HG03103 (cell line): ENCODE results near the gene TENM4.
"Not testable (repeated sequence)": the region's sequence is repeated elsewhere in the genome, so short reads cannot be mapped to it uniquely, and the experiment has no call there.

ENCODE experiments used
- ATAC-seq: cut with Tn5 transposase; IDR thresholded peaks from one replicate; pipeline ENCODE4 v1.9.1; 2021; ENCODE audit warnings: low read depth; ENCODE audit not compliant: unreplicated experiment

The TENM4 gene

DNA sequence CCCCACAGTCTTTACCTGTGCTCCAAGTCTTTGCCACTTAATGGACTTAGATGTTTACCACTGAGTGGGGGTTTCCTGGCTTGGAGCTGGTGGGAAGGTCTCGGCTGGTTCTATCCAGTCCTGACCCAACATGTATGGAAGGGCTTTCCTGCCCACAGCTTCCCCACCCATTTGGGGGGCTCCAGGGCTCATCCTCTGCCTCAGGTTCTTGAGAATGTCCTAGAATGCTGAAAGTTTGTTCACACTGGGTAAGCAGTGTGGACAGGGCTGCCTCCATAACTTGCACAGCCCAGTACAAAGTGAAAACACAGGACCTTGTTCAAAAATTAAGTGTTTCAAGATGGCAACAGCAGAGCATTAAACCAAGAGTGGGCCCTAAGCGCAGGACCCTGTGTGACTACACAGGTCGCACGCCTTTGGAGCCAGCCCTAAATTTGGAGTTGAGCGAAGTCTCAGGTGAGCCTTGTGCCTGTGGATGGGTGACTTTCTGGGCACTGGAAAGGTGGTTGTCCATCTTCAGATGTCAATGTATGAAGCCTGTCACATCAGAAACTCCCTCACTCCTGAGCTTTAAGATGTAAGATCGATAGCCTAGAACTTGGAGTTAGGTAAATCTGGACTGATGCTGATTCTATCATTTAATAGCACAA lies 793.4 kb downstream of the TENM4 start:
- no peak for ATAC-seq

DNA sequence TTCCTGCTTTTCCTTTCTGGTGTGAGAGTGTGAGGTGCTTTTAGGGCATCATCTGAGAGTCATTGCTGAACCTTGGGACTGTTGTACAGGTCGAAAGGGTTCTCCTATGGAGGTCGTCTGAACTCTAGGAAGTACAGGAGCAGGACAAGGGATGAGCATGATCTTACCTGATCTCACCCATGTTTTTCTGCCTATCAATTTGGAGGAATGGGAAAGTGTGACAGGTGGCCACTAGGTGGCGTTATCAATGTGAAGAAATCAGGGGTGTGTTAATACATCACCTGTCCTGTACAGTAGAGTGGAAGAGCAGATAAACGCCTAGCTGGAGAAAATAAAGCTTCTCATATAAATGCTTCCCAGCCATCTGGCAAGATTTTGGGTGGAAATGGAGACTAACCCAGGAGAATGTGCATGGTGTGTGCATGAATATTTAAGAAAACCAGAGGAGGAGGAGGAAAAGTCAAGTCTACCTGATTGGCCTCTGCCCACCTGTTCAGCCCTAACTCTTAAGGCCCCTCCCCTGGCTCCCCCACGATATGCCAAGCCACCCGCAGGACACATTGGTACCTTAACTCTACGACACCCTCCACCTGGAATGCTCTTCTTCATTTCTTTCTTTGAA lies 794.2 kb downstream of the TENM4 start:
- no peak for ATAC-seq

DNA sequence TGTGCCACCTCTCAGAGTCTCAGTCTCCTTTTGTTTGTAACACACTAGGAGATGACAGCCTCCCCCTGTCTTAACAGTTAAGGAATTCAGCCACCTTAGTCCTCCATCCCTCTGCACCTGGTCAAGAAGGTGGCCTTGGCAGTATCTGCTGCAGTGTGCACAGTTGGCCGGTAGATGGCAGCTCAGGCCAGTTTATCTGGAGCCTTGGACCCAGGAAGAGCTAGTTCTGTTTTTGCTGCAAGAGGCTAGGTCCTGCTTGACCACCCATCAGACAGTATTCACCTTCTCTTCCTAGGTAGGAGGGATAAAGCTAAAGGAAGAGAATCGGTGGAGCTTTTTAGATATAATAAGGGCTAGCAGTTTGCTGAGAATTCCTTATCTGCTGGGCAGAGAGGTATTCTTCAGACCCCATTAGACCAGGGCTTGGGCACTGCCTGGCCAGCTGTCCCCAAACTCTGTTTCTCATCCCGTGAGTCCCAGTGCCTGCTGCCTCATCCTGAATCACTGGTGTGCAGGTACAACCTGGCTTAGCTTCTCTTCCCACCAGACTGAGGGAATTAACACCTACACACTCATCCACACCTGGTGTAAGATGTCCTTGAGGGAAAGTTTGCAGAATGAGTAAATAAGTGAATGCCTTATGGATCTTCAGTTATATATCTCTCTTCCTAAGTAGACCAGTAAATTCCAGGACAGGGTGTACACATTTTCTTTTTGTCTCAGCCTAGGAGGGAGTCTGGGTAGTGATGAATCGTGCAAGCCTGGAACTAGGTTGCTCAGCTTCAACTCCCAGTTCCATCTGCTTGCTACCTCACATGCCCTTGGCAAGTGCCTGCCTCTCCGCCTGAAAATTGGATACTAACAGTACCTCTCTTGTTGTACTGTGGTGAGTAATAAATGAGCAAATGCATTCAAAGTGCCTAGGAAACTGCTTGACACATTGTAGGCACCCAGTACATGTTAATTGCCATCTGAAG lies 795.3 kb downstream of the TENM4 start:
- ATAC-seq: peak; percentile 72

- ATAC-seq: no peak
Measured at GRCh38 chr11:78643676-78644056, 797.2 kb downstream of the TENM4 start.

DNA sequence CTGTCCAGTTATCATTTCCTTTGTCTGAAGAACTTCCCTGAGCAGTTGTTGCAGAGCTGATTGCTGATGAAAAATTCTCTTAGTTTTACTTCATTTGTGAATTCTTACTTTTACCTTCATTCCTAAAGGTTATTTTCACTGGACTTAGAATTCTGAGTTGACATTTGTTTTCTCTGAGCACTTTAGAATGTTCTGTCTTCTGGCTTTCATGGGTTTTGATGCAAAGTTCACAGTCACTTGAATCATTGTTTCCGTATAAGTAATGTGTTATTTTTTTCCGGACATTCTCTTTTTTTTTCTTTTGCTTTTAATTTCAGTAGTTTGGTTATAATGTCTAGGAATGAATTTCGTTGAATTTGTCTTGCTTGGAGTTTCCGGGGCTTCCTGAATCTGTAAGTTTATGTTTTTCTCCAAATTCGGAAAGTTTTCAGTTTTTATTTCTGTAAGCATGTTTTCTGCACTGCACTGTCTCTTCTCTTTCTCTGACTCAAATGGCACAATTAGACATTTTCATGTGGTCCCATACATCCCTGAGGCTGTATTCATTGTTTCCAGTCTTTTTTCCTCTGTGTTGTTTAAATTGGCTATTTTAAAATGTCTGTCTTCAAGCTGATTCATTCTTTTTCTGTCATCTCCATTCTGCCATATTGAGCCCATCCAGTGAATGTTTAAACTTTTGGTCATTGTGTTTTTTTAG lies 797.7 kb downstream of the TENM4 start:
- ATAC-seq: no peak

DNA sequence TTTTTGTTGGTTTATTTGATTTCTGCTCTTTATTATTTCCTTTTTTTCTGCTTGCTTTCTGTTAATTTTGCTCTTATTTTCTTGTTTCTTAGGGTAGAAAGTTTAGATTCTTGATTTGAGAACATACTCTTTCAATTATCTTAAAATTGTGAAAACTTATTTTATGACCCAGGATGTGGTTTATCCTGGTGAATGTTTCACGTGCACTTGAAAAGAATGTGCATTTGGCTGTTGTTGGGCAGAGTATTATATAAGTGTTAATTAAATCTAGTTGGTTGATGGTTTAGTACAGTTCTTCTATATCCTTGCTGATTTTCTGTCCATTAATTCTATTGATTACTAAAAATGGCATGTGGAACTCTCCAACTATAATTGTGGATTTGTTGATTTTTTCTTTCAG lies 799.3 kb downstream of the TENM4 start:
- ATAC-seq: no peak

DNA sequence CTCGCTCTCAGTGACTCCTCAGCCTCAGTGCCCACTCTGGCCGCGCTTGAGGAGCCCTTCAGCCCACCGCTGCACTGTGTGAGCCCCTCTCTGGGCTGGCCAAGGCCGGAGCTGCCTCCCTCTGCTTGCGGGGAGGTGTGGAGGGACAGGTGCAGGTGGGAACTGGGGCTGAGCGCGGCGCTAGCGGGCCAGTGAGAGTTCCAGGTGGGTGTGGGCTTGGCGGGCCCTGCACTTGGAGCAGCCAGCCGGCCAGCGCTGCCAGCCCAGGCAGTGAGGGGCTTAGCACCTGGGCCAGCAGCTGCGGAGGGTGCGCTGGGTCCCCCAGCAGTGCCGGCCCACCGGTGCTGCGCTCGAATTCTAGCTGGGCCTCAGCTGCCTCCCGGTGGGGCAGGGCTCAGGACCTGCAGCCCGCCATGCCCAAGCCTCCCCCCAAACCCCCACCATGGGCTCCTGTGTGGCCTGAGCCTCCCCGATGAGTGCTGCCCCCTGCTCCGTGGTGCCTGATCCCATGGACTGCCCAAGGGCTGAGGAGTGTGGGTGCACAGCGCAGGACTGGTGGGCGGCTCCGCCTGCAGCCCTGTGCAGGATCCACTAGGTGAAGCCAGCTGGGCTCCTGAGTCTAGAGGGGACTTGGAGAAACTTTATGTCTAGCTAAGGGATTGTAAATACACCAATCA lies 802.0 kb downstream of the TENM4 start:
- no peak for ATAC-seq

- ATAC-seq: not testable (repeated sequence)
Measured at GRCh38 chr11:78637527-78637926, 803.3 kb downstream of the TENM4 start.

- ATAC-seq: no peak
Measured at GRCh38 chr11:78635814-78636506, 804.9 kb downstream of the TENM4 start.

DNA sequence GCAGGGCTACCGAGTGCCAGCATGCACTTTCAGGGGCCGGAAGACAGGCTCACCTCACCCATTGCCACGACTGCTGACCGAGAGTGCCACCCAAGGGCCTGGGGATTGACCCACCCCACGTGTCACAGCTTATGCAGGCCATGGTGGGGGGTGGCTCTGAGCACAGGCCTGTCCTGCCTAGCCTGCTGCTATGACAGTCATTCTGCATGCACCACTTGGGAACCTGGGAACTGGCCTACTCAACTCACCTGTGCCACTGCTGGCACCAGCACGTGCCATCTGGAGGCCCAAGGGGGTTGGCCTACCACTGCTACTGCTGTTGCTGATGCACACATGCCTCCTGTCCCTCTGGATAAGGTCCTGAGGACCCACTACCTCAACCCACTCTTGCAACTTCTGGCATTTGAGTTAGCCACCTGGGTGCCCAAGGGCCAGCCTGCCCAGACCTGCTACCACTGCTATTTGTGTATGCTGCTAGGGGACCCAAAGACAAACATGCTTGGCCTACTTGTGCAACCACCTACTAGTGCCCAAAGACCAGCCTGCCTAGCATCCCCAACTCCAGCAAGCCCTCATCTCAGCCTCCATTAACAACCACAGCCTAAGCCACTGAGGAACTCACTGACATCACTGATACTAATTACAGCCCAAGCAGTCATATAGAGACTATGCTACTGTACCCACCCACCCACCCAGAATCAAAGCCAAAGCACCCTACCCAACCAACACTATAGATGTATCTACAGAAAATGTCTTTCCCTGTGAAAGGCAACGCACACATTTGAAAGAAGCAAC lies 807.1 kb downstream of the TENM4 start:
- ATAC-seq: no peak

GRCh38 chr11:78630561-78631303 lies 810.1 kb downstream of the TENM4 start:
- no peak for ATAC-seq

- no peak for ATAC-seq
Measured at GRCh38 chr11:78630155-78630554, 810.7 kb downstream of the TENM4 start.

GRCh38 chr11:78622666-78623065 lies 818.2 kb downstream of the TENM4 start:
- ATAC-seq: no peak

GRCh38 chr11:78620159-78620558 lies 820.7 kb downstream of the TENM4 start:
- no peak for ATAC-seq

GRCh38 chr11:78615724-78616123 lies 825.1 kb downstream of the TENM4 start:
- ATAC-seq: no peak

- ATAC-seq: no peak
Measured at GRCh38 chr11:78613378-78613813, 827.4 kb downstream of the TENM4 start.

DNA sequence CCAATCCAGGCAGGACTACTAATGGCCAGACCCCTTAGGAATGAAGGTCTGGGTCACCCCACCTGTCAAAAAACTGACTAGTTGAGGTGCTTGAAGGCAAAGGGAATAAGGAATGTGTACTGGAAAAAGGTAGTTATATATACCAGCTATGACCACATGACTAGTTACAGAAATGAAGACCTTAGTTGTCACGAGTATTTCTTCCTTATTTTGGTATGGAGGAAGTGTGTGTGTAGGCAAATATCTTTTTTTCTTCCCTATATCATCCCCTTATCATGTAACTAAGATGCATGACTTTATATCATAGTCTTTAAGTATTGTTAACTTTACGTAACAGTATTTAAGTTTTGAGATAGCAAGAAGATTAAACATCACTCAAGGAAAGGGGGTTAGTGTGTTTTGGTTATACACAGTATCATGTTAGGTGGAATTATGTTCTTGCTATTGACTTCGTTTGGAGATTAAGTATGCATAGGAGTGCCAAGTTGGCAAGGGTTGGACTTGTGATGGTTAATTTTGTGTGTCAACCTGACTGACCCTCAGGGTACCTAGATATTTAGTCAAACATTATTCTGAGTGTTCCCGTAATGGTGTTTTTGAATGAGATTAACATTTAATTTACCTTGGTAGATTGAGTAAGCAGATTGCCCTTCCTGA lies 828.0 kb downstream of the TENM4 start:
- ATAC-seq: no peak

GRCh38 chr11:78609321-78609720 lies 831.5 kb downstream of the TENM4 start:
- ATAC-seq: not testable (repeated sequence)
